Testis (tissue), 2 donors: ENCODE results near the gene ESR2.
A peak's percentile ranks its signal among the peaks of the same experiment; 100 is the strongest.

ENCODE experiments used
- POLR2A ChIP-seq: fragments of 450-650 bp; IDR thresholded peaks from one replicate; pipeline ENCODE4 v1.6.1; 2017; ENCODE audit warnings: antibody characterized with exemption, mild to moderate bottlenecking, moderate library complexity
- TF ChIP-seq, protein P1 (sequence below), 3 experiments: fragments of 450-650 bp in 2 of 3; fragments of 200-600 bp in 1 of 3; sonication (generic) in 1 of 3; IDR thresholded peaks; one replicate each; pipeline ENCODE4 v1.5.1; 2016 to 2019; ENCODE audit warnings: antibody characterized with exemption in 3 of 3, mild to moderate bottlenecking in 2 of 3, moderate library complexity in 1 of 3

DNA sequence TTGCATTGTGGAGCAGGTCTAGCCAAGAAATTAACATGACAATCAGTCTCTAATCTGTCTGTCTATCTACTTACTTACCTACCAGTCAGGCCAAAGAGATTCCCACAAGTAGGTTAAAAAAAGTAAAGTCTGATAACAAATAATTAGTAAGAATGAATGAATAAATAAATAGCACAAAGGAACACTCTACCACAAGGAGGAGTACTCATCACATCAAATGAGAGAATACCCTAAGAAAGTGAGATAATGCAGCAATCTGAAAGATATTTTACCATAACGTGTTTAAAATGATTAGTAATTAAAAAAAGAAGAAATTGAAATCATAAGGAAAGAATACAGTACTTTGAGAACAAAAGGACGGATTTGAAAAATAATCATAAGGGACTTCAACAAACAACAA, 254.1 kb downstream of the ESR2 start:
- TF ChIP-seq, protein P1, sequence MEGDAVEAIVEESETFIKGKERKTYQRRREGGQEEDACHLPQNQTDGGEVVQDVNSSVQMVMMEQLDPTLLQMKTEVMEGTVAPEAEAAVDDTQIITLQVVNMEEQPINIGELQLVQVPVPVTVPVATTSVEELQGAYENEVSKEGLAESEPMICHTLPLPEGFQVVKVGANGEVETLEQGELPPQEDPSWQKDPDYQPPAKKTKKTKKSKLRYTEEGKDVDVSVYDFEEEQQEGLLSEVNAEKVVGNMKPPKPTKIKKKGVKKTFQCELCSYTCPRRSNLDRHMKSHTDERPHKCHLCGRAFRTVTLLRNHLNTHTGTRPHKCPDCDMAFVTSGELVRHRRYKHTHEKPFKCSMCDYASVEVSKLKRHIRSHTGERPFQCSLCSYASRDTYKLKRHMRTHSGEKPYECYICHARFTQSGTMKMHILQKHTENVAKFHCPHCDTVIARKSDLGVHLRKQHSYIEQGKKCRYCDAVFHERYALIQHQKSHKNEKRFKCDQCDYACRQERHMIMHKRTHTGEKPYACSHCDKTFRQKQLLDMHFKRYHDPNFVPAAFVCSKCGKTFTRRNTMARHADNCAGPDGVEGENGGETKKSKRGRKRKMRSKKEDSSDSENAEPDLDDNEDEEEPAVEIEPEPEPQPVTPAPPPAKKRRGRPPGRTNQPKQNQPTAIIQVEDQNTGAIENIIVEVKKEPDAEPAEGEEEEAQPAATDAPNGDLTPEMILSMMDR (IDR thresholded peaks at IDR 0.05): peak; percentile 23 to 40 (median 29)
- no peak for TF ChIP-seq POLR2A
